H9 (cell line): Measurements from ENCODE around the gene KIF21A. TPM values are rescaled to one million over a fixed set of nuclear protein-coding genes. Genes with fewer than 3 reads are reported as not detected.

Experiments used
- DNase-seq: peaks from one replicate; pipeline ENCODE4 v3.0.0-alpha.2; 2017
- H2AFZ ChIP-seq: one replicate; pipeline ENCODE4 v1.6.1; 2013; ENCODE audit warnings: mild to moderate bottlenecking, low read length, control low read depth, moderate library complexity
- H2AK5ac ChIP-seq: 2 replicates; pipeline ENCODE4 v1.6.1; 2013; ENCODE audit warnings: low read length, control low read depth, mixed read lengths; ENCODE audit not compliant: insufficient read length
- H2BK120ac ChIP-seq: one replicate; pipeline ENCODE4 v1.6.1; 2013; ENCODE audit warnings: low read depth, mild to moderate bottlenecking, low read length, control low read depth, inconsistent platforms; ENCODE audit not compliant: poor library complexity, severe bottlenecking
- H2BK12ac ChIP-seq: 2 replicates; pipeline ENCODE4 v1.6.1; 2013; ENCODE audit warnings: low read length, control low read depth, mixed read lengths, low read depth; ENCODE audit not compliant: insufficient read length
- H2BK15ac ChIP-seq: 2 replicates; pipeline ENCODE4 v1.6.1; 2013; ENCODE audit warnings: low read depth, low read length, control low read depth
- H2BK20ac ChIP-seq: one replicate; pipeline ENCODE4 v1.6.1; 2013; ENCODE audit warnings: low read depth, mild to moderate bottlenecking, low read length, control low read depth, inconsistent platforms; ENCODE audit not compliant: poor library complexity, severe bottlenecking
- H2BK5ac ChIP-seq: 2 replicates; pipeline ENCODE4 v1.6.1; 2013; ENCODE audit warnings: low read length, control low read depth, mixed read lengths; ENCODE audit not compliant: insufficient read length
- H3K14ac ChIP-seq: 2 replicates; pipeline ENCODE4 v1.6.1; 2013; ENCODE audit warnings: low read length, control low read depth; ENCODE audit not compliant: insufficient read depth
- H3K18ac ChIP-seq: 2 replicates; pipeline ENCODE4 v1.6.1; 2013; ENCODE audit warnings: low read depth, mild to moderate bottlenecking, mixed read lengths, low read length, control low read depth; ENCODE audit not compliant: insufficient read length
- H3K23ac ChIP-seq: 2 replicates; pipeline ENCODE4 v1.6.1; 2013; ENCODE audit warnings: low read length, control low read depth, mixed read lengths, low read depth; ENCODE audit not compliant: insufficient read length
- H3K23me2 ChIP-seq: 2 replicates; pipeline ENCODE4 v1.6.1; 2013; ENCODE audit warnings: low read depth, mild to moderate bottlenecking, mixed read lengths, low read length, control low read depth; ENCODE audit not compliant: insufficient read length, poor library complexity, severe bottlenecking
- H3K27ac ChIP-seq: 2 replicates; pipeline ENCODE4 v1.5.1; 2013; ENCODE audit warnings: low read length, control low read depth, mixed read lengths, low read depth; ENCODE audit not compliant: insufficient read length
- H3K27me3 ChIP-seq: 2 replicates; pipeline ENCODE4 v1.6.1; 2013; ENCODE audit warnings: low read length, control low read depth, inconsistent platforms; ENCODE audit not compliant: insufficient read depth
- H3K4ac ChIP-seq: 2 replicates; pipeline ENCODE4 v1.6.1; 2013; ENCODE audit warnings: low read depth, mild to moderate bottlenecking, control low read depth, inconsistent platforms, low read length, moderate library complexity
- H3K4me1 ChIP-seq: 2 replicates; pipeline ENCODE4 v1.6.1; 2013; ENCODE audit warnings: low read length, control low read depth, inconsistent platforms; ENCODE audit not compliant: insufficient read depth
- H3K4me2 ChIP-seq: 2 replicates; pipeline ENCODE4 v1.6.1; 2013; ENCODE audit warnings: low read length, control low read depth, mixed read lengths; ENCODE audit not compliant: insufficient read length, insufficient read depth
- H3K56ac ChIP-seq: 2 replicates; pipeline ENCODE4 v1.6.1; 2013; ENCODE audit warnings: low read depth, mild to moderate bottlenecking, mixed read lengths, low read length, control low read depth; ENCODE audit not compliant: insufficient read length
- H3K79me1 ChIP-seq: 2 replicates; pipeline ENCODE4 v1.6.1; 2013; ENCODE audit warnings: low read depth, mild to moderate bottlenecking, moderate library complexity, low read length, control low read depth, inconsistent platforms; ENCODE audit not compliant: insufficient read depth, poor library complexity, severe bottlenecking
- H3K79me2 ChIP-seq: 2 replicates; pipeline ENCODE4 v1.6.1; 2013; ENCODE audit warnings: low read length, control low read depth, inconsistent platforms; ENCODE audit not compliant: insufficient read depth
- H3K9ac ChIP-seq: 2 replicates; pipeline ENCODE4 v1.6.1; 2013; ENCODE audit warnings: low read length, control low read depth, mixed read lengths; ENCODE audit not compliant: insufficient read length; ENCODE audit errors: extremely low read depth
- H3K9me3 ChIP-seq: one replicate; pipeline ENCODE4 v1.6.1; 2013; ENCODE audit warnings: low read depth, low read length, inconsistent platforms; ENCODE audit not compliant: control insufficient read depth
- H3T11ph ChIP-seq: one replicate; pipeline ENCODE4 v1.6.1; 2013; ENCODE audit warnings: mild to moderate bottlenecking, low read length, control low read depth, inconsistent platforms
- H4K20me1 ChIP-seq: one replicate; pipeline ENCODE4 v1.6.1; 2013; ENCODE audit not compliant: control insufficient read depth, insufficient read length, insufficient read depth
- H4K5ac ChIP-seq: 2 replicates; pipeline ENCODE4 v1.6.1; 2013; ENCODE audit warnings: low read depth, mild to moderate bottlenecking, mixed read lengths, low read length, control low read depth; ENCODE audit not compliant: insufficient read length
- H4K8ac ChIP-seq: replicated peaks from 2 replicates; pipeline ENCODE4 v1.6.1; 2013; ENCODE audit warnings: low read length, control low read depth, mixed read lengths, low read depth; ENCODE audit not compliant: insufficient read length
- H4K91ac ChIP-seq: 2 replicates; pipeline ENCODE4 v1.6.1; 2013; ENCODE audit warnings: low read depth, mild to moderate bottlenecking, moderate library complexity, mixed read lengths, low read length, control low read depth; ENCODE audit not compliant: insufficient read length
- H3K27ac Mint-ChIP-seq, 3 experiments: 2 replicates in 2 of 3; 3 replicates in 1 of 3; pipeline ENCODE4 v1.8.0; 2020 to 2021; ENCODE audit warnings: mixed read lengths in 3 of 3, mild to moderate bottlenecking in 1 of 3, moderate library complexity in 1 of 3
- H3K27me3 Mint-ChIP-seq: 2 replicates; pipeline ENCODE4 v1.8.0; 2021; ENCODE audit warnings: low read depth, mild to moderate bottlenecking, moderate library complexity, mixed read lengths
- H3K36me3 Mint-ChIP-seq, 3 experiments: 2 replicates in 2 of 3; 3 replicates in 1 of 3; pipeline ENCODE4 v1.8.0; 2020 to 2021; ENCODE audit warnings: low read depth in 3 of 3, mixed read lengths in 3 of 3; ENCODE audit not compliant: insufficient read depth in 1 of 3
- H3K4me1 Mint-ChIP-seq, 2 experiments: 2 replicates each; pipeline ENCODE4 v1.8.0; 2020; ENCODE audit warnings: mixed read lengths in 2 of 2
- H3K4me3 Mint-ChIP-seq, 2 experiments: 2 replicates in 1 of 2; 3 replicates in 1 of 2; pipeline ENCODE4 v1.8.0; 2020 to 2021; ENCODE audit warnings: mild to moderate bottlenecking in 2 of 2, mixed read lengths in 2 of 2, moderate library complexity in 1 of 2
- H3K9me3 Mint-ChIP-seq, 2 experiments: 2 replicates in 1 of 2; 3 replicates in 1 of 2; pipeline ENCODE4 v1.8.0; 2020; ENCODE audit warnings: mild to moderate bottlenecking in 2 of 2, mixed read lengths in 2 of 2, moderate library complexity in 1 of 2
- WGBS: extraction: QIAGEN DNeasy Blood & Tissue Kit; methylation state at CpG from one replicate; pipeline ENCODE4 v1.1.7; 2013; ENCODE audit warnings: missing lambda C conversion rate, low lambda C conversion rate, mixed read lengths; ENCODE audit not compliant: insufficient read length; ENCODE audit errors: extremely low coverage; 5-methylcytosine and 5-hydroxymethylcytosine counted together
- total RNA-seq: library from RNA; stranded (reverse); gene quantifications from 2 replicates; pipeline ENCODE4 v1.2.1, GENCODE V29; 2021
- TF ChIP-seq, protein P1 (sequence below): fragments of 200-600 bp; sonication (generic); conservative IDR thresholded peaks from 3 replicates; pipeline ENCODE4 v1.8.0; 2021; ENCODE audit warnings: antibody characterized with exemption, mild to moderate bottlenecking

The KIF21A gene
- total RNA-seq, 1 experiment from 2014 or later = 17.2 TPM

DNA sequence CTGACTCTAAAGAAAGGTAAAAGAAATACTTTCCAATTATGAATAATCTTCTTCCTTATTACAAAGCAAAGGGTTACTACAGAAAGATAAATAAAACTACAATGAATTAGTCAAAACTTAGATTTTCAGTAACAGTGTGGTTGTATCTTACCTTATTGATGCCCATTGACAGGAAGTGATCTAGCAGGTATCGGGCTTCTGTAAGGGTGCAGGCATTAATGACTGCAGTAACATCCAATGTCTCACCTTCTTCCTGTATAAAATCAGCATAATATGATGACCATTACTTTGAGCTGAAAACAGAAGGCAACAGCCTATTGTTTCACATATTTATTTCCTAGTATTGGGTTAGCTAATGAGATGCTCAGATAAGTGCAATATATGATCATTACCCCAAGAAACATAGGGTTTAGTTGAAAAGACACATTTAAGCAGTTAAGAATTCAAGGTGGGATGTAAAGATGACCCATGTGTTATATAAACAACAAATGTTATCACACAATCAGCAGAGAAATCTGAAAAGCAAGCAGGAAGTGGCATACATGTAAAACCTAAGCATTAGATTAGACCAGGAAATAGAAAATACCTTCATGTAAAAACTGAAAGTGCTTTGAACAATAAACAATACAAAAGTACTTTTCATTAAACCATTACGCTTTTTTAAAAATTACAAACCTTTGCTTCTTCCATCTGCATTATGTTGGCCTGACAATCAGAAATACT is 111.2 kb downstream of the KIF21A start:
- Histone ChIP-seq H2AK5ac (no peak overlapping the region), H3K9ac (no peak overlapping the region), H3K23ac (no peak overlapping the region), H3K9me3 (no peaks in the 10 kb centered on the region), H2BK15ac (no peak overlapping the region), H3K18ac (no peak overlapping the region), H3K79me1 (no peaks in the 10 kb centered on the region), H3T11ph (no peak overlapping the region), H3K27ac (no peak overlapping the region), H2BK120ac (no peak overlapping the region), H4K20me1 (no peaks in the 10 kb centered on the region), H2AFZ (no peak overlapping the region), H3K4me2 (no peak overlapping the region), H3K79me2 (no peaks in the 10 kb centered on the region), H3K14ac (no peak overlapping the region), H3K56ac (no peak overlapping the region), H3K27me3 (no peaks in the 10 kb centered on the region), H2BK12ac (no peak overlapping the region), H3K4me1 (no peaks in the 10 kb centered on the region), H2BK5ac (no peak overlapping the region), H3K4ac (no peak overlapping the region), H4K5ac (no peak overlapping the region), H4K8ac (no peak overlapping the region), H3K23me2 (no peaks in the 10 kb centered on the region), H2BK20ac (no peak overlapping the region), H4K91ac (no peak overlapping the region)
- Mint-ChIP-seq H3K4me1 (no peaks in the 10 kb centered on the region), H3K9me3 (no peaks in the 10 kb centered on the region), H3K4me3 (no peak overlapping the region), H3K27me3 (no peaks in the 10 kb centered on the region), H3K27ac (no peak overlapping the region), H3K36me3 (peaks cover 9 to 18% (median 16%) of the 10 kb centered on the region in 3 experiments)
- no peak for DNase-seq
- WGBS = 100% methylated on average over 1 of the region's 2 CpGs
- TF ChIP-seq, protein P1, sequence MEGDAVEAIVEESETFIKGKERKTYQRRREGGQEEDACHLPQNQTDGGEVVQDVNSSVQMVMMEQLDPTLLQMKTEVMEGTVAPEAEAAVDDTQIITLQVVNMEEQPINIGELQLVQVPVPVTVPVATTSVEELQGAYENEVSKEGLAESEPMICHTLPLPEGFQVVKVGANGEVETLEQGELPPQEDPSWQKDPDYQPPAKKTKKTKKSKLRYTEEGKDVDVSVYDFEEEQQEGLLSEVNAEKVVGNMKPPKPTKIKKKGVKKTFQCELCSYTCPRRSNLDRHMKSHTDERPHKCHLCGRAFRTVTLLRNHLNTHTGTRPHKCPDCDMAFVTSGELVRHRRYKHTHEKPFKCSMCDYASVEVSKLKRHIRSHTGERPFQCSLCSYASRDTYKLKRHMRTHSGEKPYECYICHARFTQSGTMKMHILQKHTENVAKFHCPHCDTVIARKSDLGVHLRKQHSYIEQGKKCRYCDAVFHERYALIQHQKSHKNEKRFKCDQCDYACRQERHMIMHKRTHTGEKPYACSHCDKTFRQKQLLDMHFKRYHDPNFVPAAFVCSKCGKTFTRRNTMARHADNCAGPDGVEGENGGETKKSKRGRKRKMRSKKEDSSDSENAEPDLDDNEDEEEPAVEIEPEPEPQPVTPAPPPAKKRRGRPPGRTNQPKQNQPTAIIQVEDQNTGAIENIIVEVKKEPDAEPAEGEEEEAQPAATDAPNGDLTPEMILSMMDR = no peak
